ENCODE results near the gene RETREG1.
"Not testable (repeated sequence)": the region's sequence is repeated elsewhere in the genome, so short reads cannot be mapped to it uniquely, and the experiment has no call there.

Gene RETREG1

DNA sequence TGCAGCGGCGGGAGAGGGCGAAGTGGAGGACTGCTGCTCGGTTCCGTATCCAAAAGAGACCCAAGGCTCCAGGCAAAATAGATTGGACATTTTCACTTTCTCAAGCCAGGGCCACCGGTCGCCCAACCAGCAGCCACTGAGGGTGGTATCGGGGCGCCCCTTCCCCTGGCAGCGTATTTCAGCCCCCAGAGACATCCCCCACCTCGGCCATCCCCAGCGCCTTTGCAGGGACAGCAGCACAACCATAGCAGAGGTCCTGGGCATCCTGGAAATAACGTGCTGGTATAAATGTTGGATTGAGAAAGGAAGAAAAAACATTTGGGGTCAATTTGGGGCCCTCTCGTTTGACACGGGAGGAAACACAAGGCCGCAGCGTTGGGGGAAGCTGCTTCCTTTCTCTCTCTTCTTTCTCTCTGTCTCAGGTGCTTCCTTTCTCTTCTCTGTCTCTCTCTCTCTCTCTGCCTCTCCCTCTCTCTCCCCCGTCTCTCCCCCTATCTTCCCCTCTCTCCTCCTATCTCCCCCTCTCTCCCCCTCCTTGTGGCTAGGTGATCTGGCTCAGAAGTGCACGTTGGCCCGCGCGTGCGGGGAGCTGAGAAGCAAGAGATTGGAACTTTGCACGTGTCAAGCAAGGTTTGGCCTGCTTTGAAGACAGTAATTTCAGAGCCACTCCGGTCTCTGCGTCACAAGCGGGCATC, 624 bp upstream of the RETREG1 start:
- peak; percentile 27 to 32 for DNase-seq (ENCODE audit: extremely low read depth in 1 of 2, low read depth in 1 of 2)

DNA sequence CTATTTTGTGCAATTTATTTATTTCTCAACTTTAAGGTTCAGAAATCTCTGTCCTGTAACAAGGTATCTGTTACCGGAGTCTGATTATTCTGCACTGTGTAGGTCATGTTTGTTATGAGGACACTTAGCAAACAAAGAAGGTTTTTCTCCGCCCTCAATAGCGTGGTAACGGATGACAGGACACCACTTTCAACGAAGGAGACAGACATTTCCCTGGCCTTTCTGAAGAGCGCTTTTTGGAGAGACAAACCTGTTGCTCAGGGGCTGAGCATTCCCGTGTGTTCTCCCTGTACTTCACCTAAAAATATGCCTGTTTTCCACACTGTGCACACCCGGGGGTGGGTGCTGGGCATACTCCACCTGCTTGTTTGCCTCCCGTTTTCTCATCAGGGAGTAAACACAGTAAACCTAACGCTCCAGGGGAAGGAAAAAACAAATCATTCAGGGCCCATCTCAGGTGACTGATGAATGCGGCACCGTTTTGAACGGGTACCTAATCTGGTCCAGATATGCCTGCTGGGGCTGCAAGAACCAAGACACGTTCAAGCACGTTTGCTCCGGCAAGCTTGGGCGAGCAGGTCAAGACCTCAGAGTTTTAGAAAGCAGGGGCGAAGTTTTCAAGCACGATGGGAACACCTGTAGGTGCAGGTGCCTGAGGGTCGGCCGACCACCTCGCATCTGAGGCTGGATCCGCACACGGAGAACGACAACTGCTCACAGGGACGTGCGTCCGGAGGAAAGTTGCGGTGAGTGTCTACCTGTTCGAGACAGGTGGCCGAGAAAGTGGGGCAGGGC, 859 bp downstream of the RETREG1 start:
- DNase-seq (ENCODE audit: extremely low read depth in 1 of 2, low read depth in 1 of 2), result no peak

DNA sequence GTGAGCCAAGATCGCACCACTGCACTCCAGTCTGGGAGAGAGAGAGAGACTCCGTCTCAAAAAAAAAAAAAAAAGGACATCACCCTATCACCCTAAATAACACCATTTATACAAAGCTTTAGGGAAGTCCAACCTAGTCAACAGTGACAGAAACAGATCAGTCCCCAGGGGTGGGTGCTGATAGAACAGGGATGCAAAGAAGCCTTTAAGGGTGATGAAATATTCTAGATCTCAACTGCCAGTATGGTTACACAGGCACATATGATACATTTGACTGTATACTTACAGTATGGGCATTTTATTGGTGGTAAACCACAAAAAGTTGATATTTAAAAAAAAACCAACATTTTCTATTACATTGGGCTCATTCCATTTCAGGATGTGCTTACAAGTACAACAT, 4.8 kb downstream of the RETREG1 start:
- DNase-seq (ENCODE audit: extremely low read depth in 1 of 2, low read depth in 1 of 2), result no peak

DNA sequence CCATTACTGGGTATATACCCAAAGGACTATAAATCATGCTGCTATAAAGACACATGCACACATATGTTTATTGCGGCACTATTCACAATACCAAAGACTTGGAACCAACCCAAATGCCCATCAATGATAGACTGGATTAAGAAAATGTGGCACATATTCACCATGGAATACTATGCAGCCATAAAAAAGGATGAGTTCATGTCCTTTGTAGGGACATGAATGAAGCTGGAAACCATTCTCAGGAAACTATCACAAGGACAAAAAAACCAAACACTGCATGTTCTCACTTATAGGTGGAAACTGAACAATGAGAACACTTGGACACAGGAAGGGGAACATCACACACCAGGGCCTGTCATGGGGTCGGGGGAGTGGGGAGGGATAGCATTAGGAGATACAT, 5.9 kb downstream of the RETREG1 start:
- DNase-seq (ENCODE audit: extremely low read depth in 1 of 2, low read depth in 1 of 2), result not testable (repeated sequence)

DNA sequence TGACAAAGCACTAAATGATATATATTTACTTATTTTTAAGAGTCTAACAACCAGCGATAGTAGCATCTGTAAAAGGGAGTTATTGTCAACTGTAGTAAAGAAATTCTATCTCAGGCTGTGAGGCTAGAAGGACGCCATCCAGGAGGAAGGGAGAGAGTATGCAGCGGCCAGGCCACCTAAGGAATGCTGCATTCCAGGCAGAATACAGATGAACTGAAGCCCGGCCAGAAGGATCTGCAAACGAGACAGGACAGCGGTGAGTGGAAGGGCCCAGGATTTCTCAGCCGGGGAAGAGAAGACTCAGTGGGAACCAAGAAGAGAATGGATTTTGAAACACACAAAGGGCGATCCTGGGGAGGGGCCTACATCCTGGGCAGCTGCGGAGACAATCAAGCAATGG, 7.4 kb downstream of the RETREG1 start:
- DNase-seq (ENCODE audit: extremely low read depth in 1 of 2, low read depth in 1 of 2), result no peak

DNA sequence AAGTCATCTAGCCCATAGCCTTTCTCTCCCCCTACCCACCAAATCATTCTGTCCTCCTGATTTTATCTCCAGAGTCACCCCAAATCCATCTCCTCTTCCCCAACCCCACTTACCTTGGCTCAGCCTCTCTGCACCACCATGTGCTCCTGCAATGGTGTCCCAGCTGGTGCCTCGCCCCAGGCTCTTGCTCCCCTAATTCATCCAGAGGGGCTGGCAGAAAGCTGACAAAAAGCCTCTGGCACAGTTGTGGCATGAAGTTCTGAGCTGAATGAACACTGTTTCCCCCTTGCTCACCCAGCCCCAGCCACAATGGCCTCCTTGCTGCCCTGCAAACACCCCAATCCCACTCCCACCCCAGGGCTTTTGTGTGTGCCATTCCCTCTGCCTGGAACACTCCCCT, 10.2 kb downstream of the RETREG1 start:
- DNase-seq (ENCODE audit: extremely low read depth in 1 of 2, low read depth in 1 of 2), result no peak

DNA sequence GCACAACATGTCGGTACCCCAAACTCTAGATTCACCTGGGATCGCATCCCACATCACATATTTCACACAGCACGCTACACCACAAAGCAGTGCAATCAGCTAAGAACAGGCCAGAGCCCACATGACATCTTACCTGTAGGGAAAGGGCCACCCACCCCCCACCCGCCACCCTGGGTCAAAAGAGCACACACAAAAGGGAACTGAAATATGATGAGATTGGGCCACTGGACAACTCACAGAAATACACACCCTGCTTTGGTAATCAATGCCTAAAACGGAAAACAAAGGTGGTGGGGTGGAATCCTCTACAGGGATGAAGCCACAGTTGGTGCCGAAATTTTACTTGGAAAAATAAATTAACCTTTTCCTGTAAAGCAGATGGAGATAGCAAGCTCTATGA, 13.1 kb downstream of the RETREG1 start:
- no peak for DNase-seq (ENCODE audit: extremely low read depth in 1 of 2, low read depth in 1 of 2)

DNA sequence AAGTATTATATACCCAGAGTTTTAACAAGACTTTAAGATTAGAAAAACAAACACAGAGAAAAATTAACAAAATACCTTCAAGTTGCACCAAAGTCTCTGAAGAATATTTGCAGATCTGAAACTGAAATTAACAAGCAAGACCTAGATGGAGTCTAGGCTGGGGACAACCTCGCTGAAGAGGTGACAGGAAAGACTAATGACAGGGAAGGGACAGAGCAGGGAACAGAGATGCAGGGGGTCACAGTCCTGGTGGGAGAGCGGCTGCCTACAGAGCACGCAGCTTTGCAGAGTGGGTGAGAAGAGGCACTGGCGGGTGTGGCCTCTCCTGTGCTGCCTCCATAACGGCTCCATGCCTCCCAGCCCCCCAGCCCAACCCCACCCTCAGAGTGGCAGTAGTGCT, 13.5 kb downstream of the RETREG1 start:
- no peak for DNase-seq (ENCODE audit: extremely low read depth in 1 of 2, low read depth in 1 of 2)

DNA sequence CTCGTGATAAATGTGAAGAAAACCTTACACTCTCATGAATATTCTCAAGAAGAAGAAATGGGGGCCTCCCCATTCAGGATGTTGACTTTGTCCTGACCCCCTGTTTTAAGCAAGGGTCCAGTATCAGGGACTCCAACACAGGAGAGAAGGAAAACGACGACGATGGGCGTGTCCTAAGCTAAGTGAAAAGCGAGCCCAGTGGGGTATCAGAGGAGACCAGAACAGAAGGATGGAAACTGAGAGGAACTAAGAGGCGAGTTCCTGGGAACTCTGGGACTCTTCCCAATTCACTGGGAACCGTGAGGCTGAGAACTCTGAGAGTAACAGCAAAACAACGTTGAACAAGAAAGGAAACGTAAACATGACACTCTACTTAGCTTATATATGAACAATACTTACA, 14.6 kb downstream of the RETREG1 start:
- DNase-seq (ENCODE audit: extremely low read depth in 1 of 2, low read depth in 1 of 2), result no peak

DNA sequence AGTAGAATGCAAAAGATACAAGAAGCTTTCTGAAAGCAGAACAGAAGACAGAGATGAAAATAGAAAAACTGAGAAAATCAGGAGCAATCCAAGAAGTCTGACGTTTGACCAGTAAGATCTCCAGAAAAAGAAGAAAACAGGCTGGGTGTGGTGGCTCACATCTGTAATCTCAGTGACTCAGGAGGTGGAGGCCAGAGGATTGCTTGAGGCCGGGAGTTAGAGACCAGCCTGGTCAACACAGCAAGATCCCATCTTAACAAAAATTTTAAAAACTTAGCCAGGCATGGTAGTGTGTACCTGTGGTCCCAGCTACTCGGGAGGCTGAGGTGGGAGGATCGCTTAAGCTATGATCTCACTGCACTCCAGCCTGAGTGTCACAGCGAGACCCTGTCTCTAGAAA, 15.9 kb downstream of the RETREG1 start:
- no peak for DNase-seq (ENCODE audit: extremely low read depth in 1 of 2, low read depth in 1 of 2)

DNA sequence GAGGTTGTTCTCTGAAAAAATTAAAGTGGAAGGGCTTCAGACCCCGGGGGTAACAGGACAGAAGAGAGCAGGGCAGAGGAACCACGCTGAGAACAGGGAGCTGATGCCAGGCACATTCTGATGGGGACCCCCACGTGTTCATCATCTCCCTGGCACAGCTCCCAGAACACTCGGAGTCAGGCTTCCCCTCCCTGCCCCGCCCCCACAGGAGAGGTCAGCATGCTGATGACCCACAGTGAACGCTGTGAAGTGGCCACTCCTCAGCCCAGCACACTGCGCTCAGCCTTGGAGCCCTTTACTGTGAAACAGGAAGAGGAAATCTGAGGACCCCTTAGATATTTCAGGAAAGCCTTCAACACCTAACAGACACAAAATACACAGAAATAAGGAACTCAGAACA, 16.4 kb downstream of the RETREG1 start:
- DNase-seq (ENCODE audit: extremely low read depth in 1 of 2, low read depth in 1 of 2), result no peak

DNA sequence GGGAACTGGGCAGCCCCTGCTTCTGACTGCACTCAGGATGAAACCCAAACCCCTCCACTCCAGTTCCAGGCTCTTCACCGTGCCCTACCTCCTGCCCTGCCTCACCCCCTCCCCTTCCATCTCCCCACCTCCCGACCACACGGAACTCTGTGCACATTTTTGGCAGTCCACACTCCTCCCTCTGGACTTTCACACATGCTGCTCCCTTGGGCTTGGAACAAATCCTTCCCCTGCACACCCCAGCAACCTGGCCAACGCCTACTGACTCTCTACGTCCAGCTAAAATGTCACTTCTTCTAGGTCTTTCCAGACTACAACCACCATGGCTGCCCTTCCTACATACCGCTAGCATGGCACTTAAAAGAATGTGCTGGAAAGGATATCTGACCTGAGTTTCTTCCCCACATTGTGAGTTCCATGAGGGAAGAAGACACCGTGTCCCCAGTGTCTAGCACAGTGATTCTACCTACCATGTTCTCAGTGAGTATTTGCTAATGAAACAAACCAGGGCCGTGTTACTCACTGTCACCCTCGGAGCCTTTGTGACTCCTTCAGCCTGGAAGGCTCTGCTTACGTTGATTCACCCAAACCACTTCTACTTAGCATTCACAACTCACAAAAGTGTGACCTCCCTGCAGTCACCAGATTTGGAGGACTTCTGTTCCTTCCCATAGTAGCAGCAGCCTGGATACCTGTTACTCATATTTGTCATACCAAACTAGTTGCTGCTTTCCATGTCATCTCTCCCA, 18.7 kb downstream of the RETREG1 start:
- no peak for DNase-seq (ENCODE audit: extremely low read depth in 1 of 2, low read depth in 1 of 2)

DNA sequence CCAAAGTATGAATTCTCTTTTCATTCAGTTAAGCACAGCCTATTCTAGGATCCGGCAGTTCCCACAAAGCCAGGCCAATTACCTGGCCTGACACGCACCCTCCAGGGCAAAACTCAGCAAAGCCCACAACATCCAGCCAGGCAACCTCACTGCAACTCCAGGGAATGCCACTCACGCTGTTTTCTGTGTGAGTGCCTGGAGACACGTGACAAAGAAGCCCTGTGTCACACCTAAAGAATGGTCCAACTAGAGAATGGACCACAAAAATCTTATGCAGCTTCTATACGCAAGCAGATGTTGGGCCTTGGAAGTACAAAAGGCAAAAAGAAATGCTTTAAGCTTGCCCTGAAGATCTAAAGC, 20.2 kb downstream of the RETREG1 start:
- no peak for DNase-seq (ENCODE audit: extremely low read depth in 1 of 2, low read depth in 1 of 2)

DNA sequence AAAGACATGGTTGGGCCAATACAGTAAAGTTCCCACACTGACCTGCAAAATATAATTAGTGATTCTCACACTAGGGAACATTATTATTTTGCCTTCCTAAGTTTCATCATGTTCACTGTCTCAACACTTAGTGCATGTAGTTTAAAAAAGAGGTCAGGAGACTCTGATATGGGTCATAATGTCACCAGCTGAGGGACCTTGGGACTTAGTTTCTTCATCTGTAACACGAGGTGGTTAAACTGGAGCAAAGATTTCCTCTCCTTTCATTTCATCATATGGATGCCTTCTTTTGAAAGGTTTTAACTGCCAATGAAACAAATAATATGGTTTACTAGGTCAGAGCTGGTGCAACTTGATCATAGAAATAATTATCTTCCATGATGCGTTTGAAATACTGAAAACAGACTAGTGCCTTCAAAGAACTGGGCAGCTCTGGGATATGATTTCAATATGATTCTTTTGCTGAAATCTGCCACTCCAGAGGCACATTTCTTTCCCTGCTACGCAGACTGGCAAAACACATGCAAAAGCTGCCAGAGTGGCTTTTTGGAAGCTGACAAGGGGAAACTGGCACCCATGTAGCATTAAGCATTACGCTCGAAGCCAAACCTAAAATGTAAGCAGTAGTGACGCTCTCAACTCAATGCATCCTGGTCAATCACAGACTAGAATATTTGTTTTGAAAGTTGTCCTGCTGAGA, 20.8 kb downstream of the RETREG1 start:
- no peak for DNase-seq (ENCODE audit: extremely low read depth in 1 of 2, low read depth in 1 of 2)

DNA sequence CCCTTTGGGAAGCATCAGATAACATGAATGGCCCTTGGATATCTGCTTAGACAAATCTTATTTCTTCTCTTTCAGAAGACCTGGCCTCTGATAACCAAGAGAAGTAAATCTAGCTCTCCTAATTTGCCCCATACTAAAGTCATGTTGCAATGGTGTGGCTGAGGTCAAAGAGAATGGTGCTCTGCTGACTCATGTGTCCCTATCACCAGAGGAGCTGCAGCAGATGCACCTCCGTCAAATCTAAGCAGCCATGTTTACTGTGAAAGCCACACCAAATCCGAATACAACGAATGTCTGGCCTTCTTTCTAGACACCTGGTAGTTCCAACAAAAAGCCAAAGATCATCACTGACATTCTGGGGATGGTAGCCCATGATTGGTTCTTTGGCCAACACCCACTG, 23.2 kb downstream of the RETREG1 start:
- DNase-seq (ENCODE audit: extremely low read depth in 1 of 2, low read depth in 1 of 2), result no peak

DNA sequence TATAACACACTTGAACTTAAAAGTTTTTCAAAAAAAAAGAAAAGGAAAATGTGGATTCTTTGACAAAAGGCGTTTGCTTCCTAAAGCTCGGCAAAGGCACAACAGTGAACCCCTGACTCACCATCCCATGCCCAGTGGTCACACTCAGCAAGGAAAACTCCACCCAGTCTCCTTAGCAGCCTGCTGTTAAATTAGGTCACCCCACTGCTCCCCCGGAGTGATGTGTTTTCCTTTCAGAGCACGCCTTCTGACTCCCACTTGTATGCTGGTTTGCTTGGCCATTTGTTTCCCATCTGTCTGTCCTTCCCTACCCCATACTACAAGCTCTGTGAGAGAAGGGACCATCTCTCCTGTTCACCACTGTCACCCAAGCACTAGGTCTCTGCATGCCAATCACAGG, 23.8 kb downstream of the RETREG1 start:
- no peak for DNase-seq (ENCODE audit: extremely low read depth in 1 of 2, low read depth in 1 of 2)

DNA sequence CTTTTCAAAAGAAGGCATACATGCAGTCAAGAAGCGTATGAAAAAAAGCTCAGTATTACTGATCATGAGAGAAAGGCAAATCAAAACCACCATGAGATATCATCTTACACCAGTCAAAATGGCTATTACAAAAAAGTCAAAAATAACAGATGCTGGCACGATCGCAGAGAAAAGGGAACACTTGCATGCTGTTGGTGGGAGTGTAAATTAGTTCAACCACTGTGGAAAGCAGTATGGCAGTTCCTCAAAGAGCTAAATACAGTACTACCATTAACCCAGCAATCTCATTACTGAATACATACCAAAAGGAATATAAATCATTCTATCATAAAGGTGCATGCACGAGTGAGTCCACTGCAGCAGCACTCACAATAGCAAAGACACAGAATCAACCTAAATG, 24.5 kb downstream of the RETREG1 start:
- DNase-seq (ENCODE audit: extremely low read depth in 1 of 2, low read depth in 1 of 2), result no peak

DNA sequence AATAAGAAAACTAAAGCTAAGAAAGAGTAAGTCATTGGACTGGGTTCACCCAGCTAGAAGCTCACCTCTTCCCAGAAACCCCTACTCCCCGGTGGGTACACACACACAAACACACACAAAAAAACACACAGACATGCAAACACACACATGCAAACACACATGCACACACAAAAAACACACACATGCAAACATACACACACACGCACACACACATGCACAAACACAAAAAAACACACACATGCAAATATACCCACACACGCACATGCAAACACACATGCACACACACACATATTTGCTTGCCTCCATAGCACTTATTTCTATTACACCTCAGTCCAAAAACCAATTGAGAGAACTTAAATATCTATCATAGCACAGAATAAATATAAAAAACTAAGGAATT, 26.1 kb downstream of the RETREG1 start:
- DNase-seq (ENCODE audit: extremely low read depth in 1 of 2, low read depth in 1 of 2), result no peak

DNA sequence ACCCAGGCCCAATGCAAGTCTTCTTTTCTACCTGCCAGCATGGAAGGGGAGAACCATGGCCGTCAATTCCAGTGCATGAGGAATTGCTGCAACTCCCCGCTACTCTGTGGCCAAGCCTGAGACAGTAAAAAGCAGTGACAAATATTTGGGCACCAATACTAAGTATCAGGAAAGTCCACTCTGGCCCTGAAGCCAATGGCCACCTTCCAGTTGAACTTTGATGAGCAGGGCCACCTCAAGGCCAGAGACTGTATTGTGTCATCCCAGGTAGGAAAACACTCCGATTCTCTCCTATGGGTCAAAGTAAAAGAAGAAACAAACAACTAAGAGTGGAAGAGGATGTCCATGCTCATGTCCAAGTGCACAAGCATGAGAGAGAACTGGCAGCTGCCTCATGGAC, 27.1 kb downstream of the RETREG1 start:
- DNase-seq (ENCODE audit: extremely low read depth in 1 of 2, low read depth in 1 of 2), result no peak

DNA sequence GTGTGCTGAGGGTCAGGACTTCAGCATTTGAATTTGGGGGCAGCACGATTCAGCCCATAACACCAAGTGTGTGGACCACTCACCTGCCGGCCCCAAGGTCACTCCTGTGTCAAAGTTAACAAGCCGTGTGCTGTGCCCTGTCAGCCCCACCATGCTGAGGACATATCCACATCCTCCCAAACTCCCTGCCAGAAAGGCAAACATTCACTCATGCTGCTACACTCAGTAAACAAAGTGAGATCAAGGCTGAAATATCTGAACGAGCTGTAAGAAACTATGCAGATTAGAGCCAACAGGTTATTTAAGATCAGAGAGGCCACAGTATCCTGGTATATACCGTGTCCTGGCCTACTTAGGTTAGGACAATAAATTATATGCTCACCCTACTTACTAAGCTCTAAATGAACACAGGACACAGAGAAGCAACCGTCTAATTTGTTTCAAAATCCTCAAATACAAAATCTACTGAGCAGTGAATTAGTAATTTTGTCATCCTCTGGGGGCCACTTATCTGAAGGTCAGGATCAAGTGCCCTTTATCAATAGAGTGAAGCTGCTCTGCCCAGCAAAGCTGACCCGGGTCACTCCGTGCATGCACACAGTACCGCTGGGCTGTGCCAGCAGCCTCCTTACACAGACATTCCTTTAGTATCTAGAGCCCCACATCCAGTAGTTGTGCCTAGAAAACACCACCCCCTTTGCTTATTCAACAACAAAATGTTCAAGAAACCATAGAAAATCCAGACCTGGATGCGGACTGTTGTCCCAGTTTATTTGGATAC, 28.2 kb downstream of the RETREG1 start:
- DNase-seq (ENCODE audit: extremely low read depth in 1 of 2, low read depth in 1 of 2), result no peak

DNA sequence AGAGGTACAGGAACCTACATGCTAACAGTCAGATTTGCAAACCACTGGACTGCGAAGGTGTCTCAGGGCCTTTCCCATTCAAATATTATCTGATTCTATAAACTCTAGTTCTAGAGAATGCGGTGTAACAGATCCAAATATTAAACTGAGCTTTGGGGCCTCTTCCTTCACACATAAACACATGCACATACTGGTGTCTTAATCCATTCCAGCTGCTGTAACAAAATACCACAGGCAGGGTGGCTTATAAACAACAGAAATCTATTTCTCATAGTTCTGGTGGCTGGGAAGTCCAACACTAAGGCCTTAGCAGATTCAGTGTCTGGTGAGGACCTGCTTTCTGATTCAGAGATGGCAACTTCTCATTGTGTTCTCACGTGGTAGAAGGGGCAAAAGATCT, 30.2 kb downstream of the RETREG1 start:
- DNase-seq (ENCODE audit: extremely low read depth in 1 of 2, low read depth in 1 of 2), result no peak
